ENCODE data around the gene NSMCE3.

Gene NSMCE3

GRCh38 chr15:29269485-29270168 is at the start of gene NSMCE3:
Gene NSMCE3 (minus strand): TSS chr15:29269822. CDS start chr15:29269705, 117 bp downstream.
- Histone ChIP-seq H3K27me3 (ENCODE audit: insufficient read depth, low read length) (no peaks in the 10 kb centered on the region), H3K4me3 (ENCODE audit: low read length) (peak within 1 kb of the TSS; percentile 76), H3K4me1 (ENCODE audit: insufficient read depth, low read length) (peaks cover 30% of the 10 kb centered on the region), H3K36me3 (ENCODE audit: insufficient read depth, low read length) (no peaks in the 10 kb centered on the region), H2AFZ (ENCODE audit: low read depth, low read length) (peak within 1 kb of the TSS; percentile 94), H3K9me3 (ENCODE audit: low read length) (no peaks in the 10 kb centered on the region)

DNA sequence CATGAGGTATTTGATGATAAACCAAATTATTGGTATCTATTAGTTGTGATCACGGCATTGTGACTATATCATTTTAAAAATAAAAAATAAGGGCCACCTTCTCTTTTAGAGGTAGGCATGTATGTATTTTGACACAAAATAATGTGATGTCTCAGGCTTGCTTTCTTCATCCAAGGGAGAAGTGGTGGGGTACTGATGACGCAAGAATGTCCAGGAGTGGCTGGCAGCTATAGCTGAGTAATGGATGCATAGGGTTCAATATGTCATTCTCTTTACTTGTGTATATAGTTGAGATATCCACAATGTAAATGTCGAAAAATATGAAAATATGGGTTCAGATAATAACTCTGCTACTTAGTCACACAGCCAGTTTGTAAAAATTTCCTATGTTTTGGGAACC is 46.8 kb upstream of the NSMCE3 start:
- Histone ChIP-seq H3K9me3 (ENCODE audit: low read length) (no peaks in the 10 kb centered on the region), H3K36me3 (ENCODE audit: insufficient read depth, low read length) (no peaks in the 10 kb centered on the region), H3K27me3 (ENCODE audit: insufficient read depth, low read length) (no peaks in the 10 kb centered on the region), H3K4me1 (ENCODE audit: insufficient read depth, low read length) (no peaks in the 10 kb centered on the region), H3K4me3 (ENCODE audit: low read length) (no peak overlapping the region), H2AFZ (ENCODE audit: low read depth, low read length) (no peak overlapping the region)

DNA sequence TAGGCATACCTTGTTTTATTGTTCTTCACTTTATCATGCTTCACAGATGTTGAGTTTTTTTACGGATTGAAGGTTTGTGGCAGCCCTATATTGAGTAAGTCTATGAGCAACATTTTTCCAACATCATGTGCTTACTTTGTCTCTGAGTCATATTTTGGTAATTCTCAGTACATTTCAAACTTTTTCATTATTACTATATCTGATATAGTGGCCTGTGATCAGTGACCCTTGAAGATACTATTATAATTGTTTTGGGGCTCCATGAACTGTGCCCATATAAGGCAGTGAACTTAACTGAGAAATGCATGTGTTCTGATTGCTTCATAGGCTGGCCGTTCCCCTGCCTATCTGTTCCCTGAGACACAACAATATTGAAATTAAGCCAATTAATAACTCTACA is 42.8 kb upstream of the NSMCE3 start:
- no peaks in the 10 kb centered on the region for H3K9me3 ChIP-seq (ENCODE audit: low read length)
- H3K36me3 ChIP-seq (ENCODE audit: insufficient read depth, low read length): no peaks in the 10 kb centered on the region
- no peak overlapping the region for H2AFZ ChIP-seq (ENCODE audit: low read depth, low read length)
- H3K27me3 ChIP-seq (ENCODE audit: insufficient read depth, low read length): no peaks in the 10 kb centered on the region
- H3K4me3 ChIP-seq (ENCODE audit: low read length): no peak overlapping the region
- no peaks in the 10 kb centered on the region for H3K4me1 ChIP-seq (ENCODE audit: insufficient read depth, low read length)

DNA sequence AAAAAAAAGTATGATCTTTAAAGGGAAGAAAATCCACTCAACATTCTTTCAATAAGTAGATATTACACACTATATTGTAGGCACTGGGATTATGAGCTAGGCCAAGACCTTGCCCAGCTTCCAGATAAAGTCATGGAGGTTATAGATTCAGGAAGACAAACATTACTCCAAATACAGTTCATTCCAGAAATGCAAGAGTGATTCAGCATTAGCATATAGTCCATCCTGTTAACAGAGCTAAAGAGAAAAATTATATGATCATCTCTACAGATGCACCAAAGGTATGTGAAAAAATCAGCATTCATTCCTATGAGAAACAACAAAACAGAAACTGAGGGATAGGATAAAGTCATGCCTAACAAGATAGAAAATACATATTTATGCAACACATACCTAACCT is 42.1 kb upstream of the NSMCE3 start:
- H3K27me3 ChIP-seq (ENCODE audit: insufficient read depth, low read length): no peaks in the 10 kb centered on the region
- no peak overlapping the region for H2AFZ ChIP-seq (ENCODE audit: low read depth, low read length)
- no peaks in the 10 kb centered on the region for H3K4me1 ChIP-seq (ENCODE audit: insufficient read depth, low read length)
- no peaks in the 10 kb centered on the region for H3K36me3 ChIP-seq (ENCODE audit: insufficient read depth, low read length)
- H3K9me3 ChIP-seq (ENCODE audit: low read length): no peaks in the 10 kb centered on the region
- H3K4me3 ChIP-seq (ENCODE audit: low read length): no peak overlapping the region

DNA sequence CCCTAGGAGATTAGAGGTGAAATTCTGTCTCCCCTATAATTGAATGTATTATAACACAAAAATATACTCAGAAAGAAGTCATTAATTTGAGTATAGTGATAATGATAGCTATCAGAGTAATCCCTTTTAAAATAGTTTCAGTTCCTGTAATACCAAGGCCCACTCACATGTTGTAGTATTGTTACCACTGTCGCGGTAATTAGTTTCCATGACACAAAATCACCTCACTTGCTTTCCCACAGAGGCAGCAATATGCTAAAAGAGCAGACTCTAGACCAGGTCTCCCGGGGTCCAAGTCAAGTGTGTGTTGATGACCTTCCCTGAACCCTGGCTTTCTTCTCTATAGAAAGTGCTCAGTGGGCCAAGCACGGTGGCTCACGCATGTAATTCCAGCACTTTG is 39.5 kb upstream of the NSMCE3 start:
- no peaks in the 10 kb centered on the region for H3K27me3 ChIP-seq (ENCODE audit: insufficient read depth, low read length)
- no peaks in the 10 kb centered on the region for H3K36me3 ChIP-seq (ENCODE audit: insufficient read depth, low read length)
- no peak overlapping the region for H2AFZ ChIP-seq (ENCODE audit: low read depth, low read length)
- no peak overlapping the region for H3K4me3 ChIP-seq (ENCODE audit: low read length)
- no peaks in the 10 kb centered on the region for H3K4me1 ChIP-seq (ENCODE audit: insufficient read depth, low read length)
- no peaks in the 10 kb centered on the region for H3K9me3 ChIP-seq (ENCODE audit: low read length)

- H3K27me3 ChIP-seq (ENCODE audit: insufficient read depth, low read length): no peaks in the 10 kb centered on the region
Observed at GRCh38 chr15:29308299-29308698, 38.7 kb upstream of the NSMCE3 start.

GRCh38 chr15:29305556-29305955 is 35.9 kb upstream of the NSMCE3 start:
- Histone ChIP-seq H3K27me3 (ENCODE audit: insufficient read depth, low read length) (no peaks in the 10 kb centered on the region), H3K4me3 (ENCODE audit: low read length) (no peak overlapping the region), H3K9me3 (ENCODE audit: low read length) (no peaks in the 10 kb centered on the region), H3K4me1 (ENCODE audit: insufficient read depth, low read length) (no peaks in the 10 kb centered on the region), H3K36me3 (ENCODE audit: insufficient read depth, low read length) (no peaks in the 10 kb centered on the region), H2AFZ (ENCODE audit: low read depth, low read length) (no peak overlapping the region)

More at GRCh38 chr15:29308299-29308698, 38.7 kb upstream of the NSMCE3 start:
- H3K4me3 ChIP-seq (ENCODE audit: low read length): no peak overlapping the region
- H2AFZ ChIP-seq (ENCODE audit: low read depth, low read length): no peak overlapping the region
- no peaks in the 10 kb centered on the region for H3K4me1 ChIP-seq (ENCODE audit: insufficient read depth, low read length)
- H3K9me3 ChIP-seq (ENCODE audit: low read length): no peaks in the 10 kb centered on the region
- H3K36me3 ChIP-seq (ENCODE audit: insufficient read depth, low read length): no peaks in the 10 kb centered on the region

GRCh38 chr15:29302871-29303270 is 33.2 kb upstream of the NSMCE3 start:
- H3K27me3 ChIP-seq (ENCODE audit: insufficient read depth, low read length): no peaks in the 10 kb centered on the region
- H3K4me3 ChIP-seq (ENCODE audit: low read length): no peak overlapping the region
- no peaks in the 10 kb centered on the region for H3K4me1 ChIP-seq (ENCODE audit: insufficient read depth, low read length)
- no peaks in the 10 kb centered on the region for H3K36me3 ChIP-seq (ENCODE audit: insufficient read depth, low read length)
- H3K9me3 ChIP-seq (ENCODE audit: low read length): no peaks in the 10 kb centered on the region
- no peak overlapping the region for H2AFZ ChIP-seq (ENCODE audit: low read depth, low read length)

DNA sequence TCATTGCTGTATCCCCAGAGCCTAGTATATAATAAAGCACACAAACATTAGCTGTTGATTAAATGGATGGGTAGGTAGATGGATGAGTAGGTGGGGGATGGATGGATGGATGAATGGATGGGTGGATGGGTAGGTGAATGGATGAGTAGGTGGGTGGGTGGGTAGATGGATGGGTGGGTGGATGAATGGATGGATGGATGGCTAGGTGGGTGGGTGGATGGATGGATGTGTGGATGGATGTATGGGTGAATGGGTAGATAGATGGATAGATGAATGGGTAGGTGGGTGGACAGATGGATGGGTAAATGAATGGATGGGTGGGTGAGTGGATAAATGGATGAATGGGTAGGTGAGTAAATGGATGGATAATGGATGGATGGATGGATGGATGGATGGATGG is 30.2 kb upstream of the NSMCE3 start:
- Histone ChIP-seq H3K4me3 (ENCODE audit: low read length) (no peak overlapping the region), H3K4me1 (ENCODE audit: insufficient read depth, low read length) (no peaks in the 10 kb centered on the region), H3K36me3 (ENCODE audit: insufficient read depth, low read length) (no peaks in the 10 kb centered on the region), H3K9me3 (ENCODE audit: low read length) (no peaks in the 10 kb centered on the region), H3K27me3 (ENCODE audit: insufficient read depth, low read length) (no peaks in the 10 kb centered on the region), H2AFZ (ENCODE audit: low read depth, low read length) (no peak overlapping the region)

DNA sequence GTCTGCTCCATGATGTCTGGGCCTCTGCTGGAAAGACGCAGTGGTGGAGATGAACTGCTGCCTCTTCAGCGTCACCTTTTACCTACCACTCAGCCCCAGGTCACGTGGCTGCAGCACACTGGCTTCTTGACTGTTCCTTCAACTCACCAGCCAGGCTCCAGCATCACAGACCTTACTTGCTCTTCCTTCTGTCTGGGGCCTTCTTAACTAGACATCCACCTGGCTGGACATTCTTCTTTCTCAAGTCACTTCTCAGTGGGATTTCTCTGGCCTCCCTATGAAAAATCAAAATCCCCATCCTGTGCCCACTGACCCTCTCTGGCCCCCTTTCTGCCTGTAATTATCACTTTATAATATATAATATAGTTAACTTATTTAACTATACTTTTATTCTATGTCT is 29.7 kb upstream of the NSMCE3 start:
- Histone ChIP-seq H3K27me3 (ENCODE audit: insufficient read depth, low read length) (no peaks in the 10 kb centered on the region), H3K4me3 (ENCODE audit: low read length) (no peak overlapping the region), H3K36me3 (ENCODE audit: insufficient read depth, low read length) (no peaks in the 10 kb centered on the region), H3K9me3 (ENCODE audit: low read length) (no peaks in the 10 kb centered on the region), H3K4me1 (ENCODE audit: insufficient read depth, low read length) (no peaks in the 10 kb centered on the region), H2AFZ (ENCODE audit: low read depth, low read length) (no peak overlapping the region)

- H3K4me1 ChIP-seq (ENCODE audit: insufficient read depth, low read length): peaks cover 2% of the 10 kb centered on the region
- H3K4me3 ChIP-seq (ENCODE audit: low read length): no peak overlapping the region
- no peaks in the 10 kb centered on the region for H3K9me3 ChIP-seq (ENCODE audit: low read length)
- H3K27me3 ChIP-seq (ENCODE audit: insufficient read depth, low read length): no peaks in the 10 kb centered on the region
- no peaks in the 10 kb centered on the region for H3K36me3 ChIP-seq (ENCODE audit: insufficient read depth, low read length)
- no peak overlapping the region for H2AFZ ChIP-seq (ENCODE audit: low read depth, low read length)
Observed at GRCh38 chr15:29294732-29295325, 25.2 kb upstream of the NSMCE3 start.

GRCh38 chr15:29291067-29291845 is 21.6 kb upstream of the NSMCE3 start:
- no peak overlapping the region for H2AFZ ChIP-seq (ENCODE audit: low read depth, low read length)
- no peak overlapping the region for H3K4me3 ChIP-seq (ENCODE audit: low read length)
- H3K27me3 ChIP-seq (ENCODE audit: insufficient read depth, low read length): no peaks in the 10 kb centered on the region
- no peaks in the 10 kb centered on the region for H3K9me3 ChIP-seq (ENCODE audit: low read length)
- H3K4me1 ChIP-seq (ENCODE audit: insufficient read depth, low read length): peaks cover 2% of the 10 kb centered on the region
- no peaks in the 10 kb centered on the region for H3K36me3 ChIP-seq (ENCODE audit: insufficient read depth, low read length)

DNA sequence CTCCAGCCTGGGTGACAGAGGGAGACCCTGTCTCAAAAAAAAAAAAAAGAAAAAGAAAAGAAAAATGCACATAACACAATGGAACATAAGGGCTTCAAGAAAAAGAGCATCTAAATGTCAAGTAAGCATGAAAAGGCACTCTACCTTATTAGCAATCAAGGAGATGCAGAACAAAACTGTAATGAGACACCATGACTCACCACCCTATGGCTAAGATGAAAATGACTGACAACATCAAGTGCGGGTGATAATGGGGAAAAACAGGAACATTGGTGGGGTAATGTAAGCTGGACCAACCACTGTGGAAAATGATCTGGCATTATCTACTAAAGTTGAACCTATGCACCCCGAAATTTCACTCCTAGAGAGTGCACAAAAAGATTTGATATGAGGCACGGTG is 19.6 kb upstream of the NSMCE3 start:
- H3K9me3 ChIP-seq (ENCODE audit: low read length): no peaks in the 10 kb centered on the region
- H3K27me3 ChIP-seq (ENCODE audit: insufficient read depth, low read length): no peaks in the 10 kb centered on the region
- no peaks in the 10 kb centered on the region for H3K36me3 ChIP-seq (ENCODE audit: insufficient read depth, low read length)
- H3K4me1 ChIP-seq (ENCODE audit: insufficient read depth, low read length): peaks cover 2% of the 10 kb centered on the region
- no peak overlapping the region for H2AFZ ChIP-seq (ENCODE audit: low read depth, low read length)
- no peak overlapping the region for H3K4me3 ChIP-seq (ENCODE audit: low read length)

Measured in neuron (in vitro differentiated cells).